Spleen (tissue), 7 donors: ENCODE measurements around the gene PXMP2.

Experiments used
- POLR2A ChIP-seq, 3 donors: fragments of 450-650 bp; IDR thresholded peaks; one replicate each; pipeline ENCODE4 v1.5.1; 2017; ENCODE audit warnings: antibody characterized with exemption in 3 of 3, mild to moderate bottlenecking in 1 of 3
- POLR2AphosphoS5 ChIP-seq, 3 donors: sonication (generic); formaldehyde crosslinking; IDR thresholded peaks; one replicate each; pipeline ENCODE4 v1.5.1; 2017; ENCODE audit warnings: antibody characterized with exemption in 3 of 3
- TF ChIP-seq, protein P1 (sequence below), 11 experiments: fragments of 200-600 bp in 7 of 11; fragments of 450-650 bp in 4 of 11; sonication (generic) in 4 of 11; IDR thresholded peaks in 8 of 11; conservative IDR thresholded peaks in 3 of 11; 1 replicate in 7 of 11; 2 replicates in 4 of 11; pipeline versions ENCODE4 v1.4.0 to v1.8.0; 2016 to 2021; ENCODE audit warnings: antibody characterized with exemption in 11 of 11, inconsistent platforms in 4 of 11, mild to moderate bottlenecking in 1 of 11
- donor health status: DM: no; HTN: no; CAD: no; lungs with moderate emphysema.
- donor health status: DM: no; HTN: no; CAD: no.
- donor health status: DM: no; HTN: no; CAD: no.

DNA sequence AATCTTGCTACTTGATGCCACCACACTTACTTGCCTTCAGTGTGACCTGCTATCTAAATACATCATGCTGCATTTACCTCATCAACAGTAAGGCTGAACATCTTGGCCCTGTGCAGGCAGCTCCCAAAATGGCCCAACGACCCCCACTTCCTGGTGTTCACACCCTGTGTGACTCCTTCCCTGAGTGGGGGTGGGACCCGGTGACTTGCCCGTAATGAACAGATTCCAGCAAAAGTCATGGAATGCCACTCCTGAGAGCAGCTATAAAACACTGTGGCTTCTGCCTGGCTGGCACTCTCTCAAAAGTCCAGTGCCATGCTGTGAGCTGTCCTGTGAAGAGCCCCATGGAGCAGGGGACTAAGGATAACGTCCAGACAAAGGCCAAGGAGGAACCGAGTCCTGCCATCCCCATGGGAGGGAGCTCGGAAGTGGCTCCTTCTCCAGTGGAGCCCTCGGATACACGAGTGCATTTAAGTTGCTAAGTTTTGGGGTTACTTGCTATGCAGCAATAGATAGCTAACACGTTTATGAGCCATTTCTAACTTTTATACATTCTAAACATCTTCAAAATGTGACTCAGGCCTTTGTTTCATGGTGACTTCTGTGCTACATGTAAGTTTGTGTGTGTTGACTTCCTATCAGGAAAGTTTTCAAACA, 35.8 kb upstream of the PXMP2 start:
- TF ChIP-seq, protein P1, sequence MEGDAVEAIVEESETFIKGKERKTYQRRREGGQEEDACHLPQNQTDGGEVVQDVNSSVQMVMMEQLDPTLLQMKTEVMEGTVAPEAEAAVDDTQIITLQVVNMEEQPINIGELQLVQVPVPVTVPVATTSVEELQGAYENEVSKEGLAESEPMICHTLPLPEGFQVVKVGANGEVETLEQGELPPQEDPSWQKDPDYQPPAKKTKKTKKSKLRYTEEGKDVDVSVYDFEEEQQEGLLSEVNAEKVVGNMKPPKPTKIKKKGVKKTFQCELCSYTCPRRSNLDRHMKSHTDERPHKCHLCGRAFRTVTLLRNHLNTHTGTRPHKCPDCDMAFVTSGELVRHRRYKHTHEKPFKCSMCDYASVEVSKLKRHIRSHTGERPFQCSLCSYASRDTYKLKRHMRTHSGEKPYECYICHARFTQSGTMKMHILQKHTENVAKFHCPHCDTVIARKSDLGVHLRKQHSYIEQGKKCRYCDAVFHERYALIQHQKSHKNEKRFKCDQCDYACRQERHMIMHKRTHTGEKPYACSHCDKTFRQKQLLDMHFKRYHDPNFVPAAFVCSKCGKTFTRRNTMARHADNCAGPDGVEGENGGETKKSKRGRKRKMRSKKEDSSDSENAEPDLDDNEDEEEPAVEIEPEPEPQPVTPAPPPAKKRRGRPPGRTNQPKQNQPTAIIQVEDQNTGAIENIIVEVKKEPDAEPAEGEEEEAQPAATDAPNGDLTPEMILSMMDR (IDR thresholded peaks at IDR 0.05 in 8 of 11, conservative IDR thresholded peaks at IDR 0.05 in 3 of 11): no peak
- no peak for TF ChIP-seq POLR2A (IDR thresholded peaks at IDR 0.05)
- no peak for TF ChIP-seq POLR2AphosphoS5 (IDR thresholded peaks at IDR 0.05)
